ENCODE measurements around the gene SPACA4. TPM values are rescaled to one million over a fixed set of nuclear protein-coding genes. Genes with fewer than 3 reads are reported as not detected.
A peak's percentile ranks its signal among the peaks of the same experiment; 100 is the strongest.

SPACA4 gene
- total and polyA plus RNA-seq, 9 of the 15 experiments (the other 6 are each of a cell fraction or from before 2014, with no cell fraction given), result not detected

- TF ChIP-seq, protein P1, sequence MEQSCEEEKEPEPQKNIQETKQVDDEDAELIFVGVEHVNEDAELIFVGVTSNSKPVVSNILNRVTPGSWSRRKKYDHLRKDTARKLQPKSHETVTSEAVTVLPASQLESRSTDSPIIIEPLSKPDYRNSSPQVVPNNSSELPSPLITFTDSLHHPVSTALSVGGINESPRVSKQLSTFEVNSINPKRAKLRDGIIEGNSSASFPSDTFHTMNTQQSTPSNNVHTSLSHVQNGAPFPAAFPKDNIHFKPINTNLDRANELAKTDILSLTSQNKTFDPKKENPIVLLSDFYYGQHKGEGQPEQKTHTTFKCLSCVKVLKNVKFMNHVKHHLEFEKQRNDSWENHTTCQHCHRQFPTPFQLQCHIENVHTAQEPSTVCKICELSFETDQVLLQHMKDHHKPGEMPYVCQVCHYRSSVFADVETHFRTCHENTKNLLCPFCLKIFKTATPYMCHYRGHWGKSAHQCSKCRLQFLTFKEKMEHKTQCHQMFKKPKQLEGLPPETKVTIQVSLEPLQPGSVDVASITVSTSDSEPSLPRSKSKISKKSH (CRISPR knock-in tag; IDR thresholded peaks at IDR 0.05), result no peak
- TF ChIP-seq LEF1 (IDR thresholded peaks at IDR 0.05), result no peak
- TF ChIP-seq REST (IDR thresholded peaks at IDR 0.05; ENCODE audit: borderline replicate concordance), result peak; percentile 54; the same call in 1 of the 2 replicates
- no peak for TF ChIP-seq REST (CRISPR knock-in tag; IDR thresholded peaks at IDR 0.05; ENCODE audit: low read depth)
These were observed 2.3 kb downstream of the SPACA4 start (continued) for GRCh38 chr19:48608798-48609263.
